SKM-1 treated with dmso at 0.1 percent for 144 hours (cell line): ENCODE data around the gene RPS6KA5.
A peak's percentile ranks its signal among the peaks of the same experiment; 100 is the strongest.
"Not testable (repeated sequence)": the region's sequence is repeated elsewhere in the genome, so short reads cannot be mapped to it uniquely, and the experiment has no call there.

Experiments
- DNase-seq: peaks from one replicate; lab custom pipeline; 2025; ENCODE audit not compliant: unreplicated experiment; lab: John Stamatoyannopoulos, UW

Gene RPS6KA5

DNA sequence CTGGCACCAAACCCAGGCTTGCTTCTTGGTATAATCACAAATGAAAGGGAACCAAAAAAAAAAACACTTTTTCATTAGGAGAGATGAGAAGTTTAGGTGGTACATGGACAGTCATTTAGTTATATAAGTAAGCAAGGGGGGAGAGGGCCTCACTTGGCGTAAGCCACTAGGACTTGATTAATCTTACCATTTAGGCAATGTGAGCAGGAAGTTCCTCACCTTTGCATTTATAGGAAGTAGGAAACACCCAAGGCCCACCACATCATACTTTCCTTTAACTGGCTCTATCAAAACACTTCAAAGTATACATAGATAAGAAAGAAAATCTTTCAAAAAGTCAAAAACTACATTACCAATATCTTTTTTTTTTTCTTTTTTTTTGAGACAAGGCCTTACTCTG is 6.7 kb upstream of the RPS6KA5 start:
- no peak for DNase-seq

DNA sequence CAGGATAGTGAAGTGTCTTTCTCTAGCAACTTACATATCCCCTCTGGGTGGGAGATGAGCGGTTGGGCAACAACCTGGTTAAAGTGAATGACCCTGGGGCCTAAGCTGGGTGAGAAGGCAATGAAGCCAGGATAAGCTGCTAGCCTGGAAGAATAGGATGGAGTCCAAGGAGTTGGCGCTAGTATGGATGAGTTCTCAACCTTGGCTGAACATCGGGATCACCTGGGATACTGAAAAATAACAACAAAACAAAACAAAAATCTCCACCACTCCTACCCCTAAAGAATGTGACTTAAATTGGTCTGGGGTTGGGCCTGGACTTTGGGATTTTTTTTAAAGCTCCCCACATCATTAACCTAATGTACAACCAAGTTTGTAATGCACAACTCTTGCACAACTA is 4.8 kb upstream of the RPS6KA5 start:
- DNase-seq: no peak

DNA sequence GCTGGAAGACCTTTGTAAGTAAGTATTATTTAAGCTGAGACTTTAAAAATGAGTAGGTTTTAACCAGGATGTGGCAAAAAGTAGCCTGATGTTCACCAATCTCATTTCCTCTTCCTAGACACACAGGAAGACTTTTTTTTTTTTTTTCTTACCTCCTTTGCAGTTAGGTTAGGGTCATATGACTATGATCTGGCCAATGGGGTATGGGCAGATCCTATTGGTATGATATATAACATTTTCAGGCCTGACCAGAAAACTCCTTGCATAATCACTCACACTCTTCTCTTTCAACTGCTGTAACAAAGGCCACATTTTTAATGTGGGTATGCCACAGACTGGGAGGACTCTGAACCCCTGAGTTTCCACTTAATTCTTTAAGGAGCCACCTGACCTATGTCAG is 2.7 kb upstream of the RPS6KA5 start:
- DNase-seq: peak; percentile 45

DNA sequence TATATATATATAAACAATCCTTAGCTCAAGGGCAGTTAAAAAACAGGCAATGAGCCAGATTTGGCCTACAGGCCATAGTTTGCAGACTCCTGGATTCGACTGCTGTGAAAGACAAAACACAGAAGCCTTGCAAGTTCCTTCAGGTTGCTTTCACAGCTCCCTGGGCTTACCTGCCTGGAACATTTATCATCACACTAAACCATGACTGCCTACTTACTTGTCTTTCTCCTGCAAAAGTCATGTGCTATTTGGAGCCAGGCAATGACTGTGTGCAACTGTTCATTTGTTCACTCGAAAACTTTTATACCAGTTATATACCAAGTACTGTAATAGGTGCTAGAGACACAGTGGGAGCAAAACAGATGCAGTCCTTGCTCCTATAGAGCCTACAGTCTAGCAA is 2.2 kb upstream of the RPS6KA5 start:
- no peak for DNase-seq

DNA sequence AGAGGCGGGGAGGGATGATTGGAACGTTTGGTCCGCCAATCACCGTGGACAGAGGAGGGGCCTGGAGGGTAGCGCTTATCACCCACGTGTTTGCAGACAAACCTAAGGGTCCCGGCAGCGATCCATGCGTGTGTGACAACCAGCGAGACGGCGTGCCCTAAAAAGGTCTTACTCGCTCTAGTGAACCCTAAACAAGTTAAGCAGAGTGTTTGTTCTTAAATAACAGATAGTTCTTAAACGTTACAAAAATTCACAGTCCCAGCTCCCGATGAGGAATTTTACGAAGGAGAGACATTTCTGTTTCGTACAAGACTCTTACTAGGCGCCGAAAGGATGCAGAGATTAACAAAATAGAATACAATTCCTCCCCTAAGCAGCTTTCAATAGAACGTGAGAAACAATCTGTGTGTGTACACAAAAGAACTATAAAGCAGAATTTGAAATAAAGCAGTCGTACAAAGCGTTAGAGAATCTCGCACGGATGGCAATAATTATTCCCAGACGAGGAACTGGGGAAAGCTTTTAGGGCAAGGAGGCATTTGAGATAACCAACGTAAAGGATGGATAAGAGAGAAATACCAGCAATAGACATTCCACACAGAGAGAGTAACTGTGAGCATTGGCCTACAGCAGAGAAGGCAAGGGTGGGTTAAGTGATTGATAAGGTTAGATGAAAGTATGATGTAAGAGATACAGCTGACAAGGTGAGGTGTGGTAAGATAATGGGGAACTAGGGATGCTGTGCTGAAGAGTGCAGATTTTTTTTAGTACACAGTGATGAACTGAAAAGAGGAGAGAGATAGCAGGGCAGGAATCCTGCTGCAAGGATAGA is 831 bp upstream of the RPS6KA5 start:
- DNase-seq: no peak

DNA sequence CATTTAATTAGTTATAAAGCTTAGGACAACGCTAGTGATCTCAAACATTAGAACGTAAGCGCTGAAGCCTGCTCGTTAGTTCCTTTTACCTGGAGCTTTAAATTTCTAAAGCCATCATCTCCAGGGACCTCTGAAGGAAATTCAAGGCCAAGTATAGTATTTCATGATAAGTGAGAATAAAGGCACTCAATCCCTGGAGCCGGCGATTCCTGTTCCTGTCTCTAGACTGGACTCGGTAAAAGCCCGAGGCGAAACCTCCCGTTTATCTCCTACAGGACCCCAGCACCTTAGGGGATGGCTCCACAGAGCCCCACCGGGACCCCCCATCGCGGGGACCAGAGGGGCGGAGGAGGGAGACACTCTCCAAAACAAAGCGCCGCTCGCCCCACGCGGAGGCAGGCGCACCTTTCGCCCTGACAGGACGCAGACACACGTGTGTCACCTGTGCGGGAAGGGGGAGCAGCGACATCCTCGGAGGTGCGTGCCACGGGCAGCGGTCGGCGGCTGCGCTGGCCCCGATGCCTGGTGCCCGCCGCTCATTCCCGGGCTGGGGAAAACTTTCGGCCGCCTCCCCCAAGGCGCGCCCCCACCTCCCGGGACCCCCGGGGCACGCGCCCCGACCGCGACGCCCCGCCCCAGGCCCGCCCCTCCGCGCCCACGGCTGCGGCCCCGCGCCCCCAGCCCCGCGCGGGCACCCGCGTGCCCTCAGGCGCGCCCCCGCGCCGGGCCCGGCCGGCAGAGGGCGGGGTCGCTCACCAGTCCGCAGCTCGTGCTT is 678 bp downstream of the RPS6KA5 start:
- no peak for DNase-seq

DNA sequence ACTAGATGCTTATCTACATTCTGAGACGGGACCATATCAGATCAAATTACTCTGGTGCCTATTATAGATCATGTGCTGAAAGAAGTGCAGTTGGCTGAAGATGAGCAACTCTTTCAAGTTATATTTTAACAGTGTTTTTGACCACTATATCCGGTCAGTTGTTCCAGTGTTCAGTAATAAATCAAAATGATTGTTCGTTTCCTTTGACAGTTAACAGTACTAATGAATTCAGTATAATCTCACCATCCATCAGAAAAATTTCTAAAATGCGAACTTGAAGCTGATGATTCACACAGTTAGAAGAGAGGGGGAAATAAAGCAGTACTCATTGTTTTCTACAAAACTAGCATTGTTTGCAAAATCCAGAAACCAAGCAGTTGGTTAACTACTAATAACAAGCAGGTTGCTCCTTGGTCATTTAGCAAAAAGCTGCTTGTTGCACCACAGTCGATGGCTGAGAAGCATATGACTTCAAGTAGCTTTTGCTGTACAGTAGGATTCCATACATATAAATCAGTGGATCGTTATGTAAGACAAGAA is 2.3 kb downstream of the RPS6KA5 start:
- no peak for DNase-seq

DNA sequence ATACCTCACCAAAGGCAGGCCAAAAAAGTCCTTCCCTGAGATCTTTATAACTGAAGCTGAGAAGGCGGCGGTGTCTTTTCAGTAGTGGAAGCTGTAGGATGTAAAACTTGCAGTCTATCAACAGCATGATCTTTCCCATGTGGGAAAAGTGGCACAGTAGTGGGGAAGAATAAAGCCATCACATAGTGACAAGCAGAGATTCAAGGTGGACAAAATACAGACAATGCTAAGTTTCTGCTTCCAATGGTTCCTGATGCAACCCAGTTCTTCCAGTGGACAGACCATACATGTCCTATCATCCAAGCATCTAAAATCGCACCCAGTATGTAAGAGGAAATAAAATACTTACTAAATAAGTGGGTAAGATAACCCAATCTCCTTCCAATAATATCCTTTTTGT is 4.1 kb downstream of the RPS6KA5 start:
- no peak for DNase-seq

DNA sequence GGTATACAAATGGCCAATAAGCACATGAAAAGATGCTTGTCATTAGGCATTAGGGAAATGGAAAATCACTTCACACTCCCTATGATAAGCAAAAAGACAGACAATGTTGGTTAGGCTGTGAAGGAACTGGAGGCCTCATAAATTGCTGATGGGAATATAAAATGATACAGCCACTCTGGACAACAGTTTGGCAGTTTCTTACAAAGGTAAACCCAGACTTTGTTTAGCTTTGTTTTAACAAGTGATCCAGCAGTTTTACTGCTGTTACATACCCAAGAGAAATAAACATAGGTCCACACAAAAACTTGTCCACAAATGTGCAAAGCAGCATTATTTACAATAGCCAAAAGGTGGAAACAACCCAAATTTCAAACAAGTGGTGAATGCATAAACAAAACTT is 5.4 kb downstream of the RPS6KA5 start:
- no peak for DNase-seq

DNA sequence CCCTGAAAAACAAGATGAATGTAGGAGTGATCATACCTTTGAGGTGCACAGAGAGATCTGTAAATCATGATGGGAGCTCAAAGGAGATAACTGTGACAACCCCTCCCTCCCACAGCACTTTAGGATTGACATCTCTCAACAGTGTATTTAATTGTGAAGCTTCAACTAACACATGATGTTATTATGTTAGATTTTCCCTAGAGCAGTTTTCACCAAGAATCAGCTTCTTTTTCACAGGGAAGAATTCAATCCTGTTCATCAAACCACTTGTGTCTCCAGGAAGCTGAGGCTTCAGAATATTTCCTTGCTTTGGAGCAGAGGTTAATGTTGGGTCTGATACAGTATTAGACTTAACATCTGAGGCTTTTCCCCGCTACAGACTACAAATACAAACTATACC is 11.8 kb downstream of the RPS6KA5 start:
- DNase-seq: no peak

DNA sequence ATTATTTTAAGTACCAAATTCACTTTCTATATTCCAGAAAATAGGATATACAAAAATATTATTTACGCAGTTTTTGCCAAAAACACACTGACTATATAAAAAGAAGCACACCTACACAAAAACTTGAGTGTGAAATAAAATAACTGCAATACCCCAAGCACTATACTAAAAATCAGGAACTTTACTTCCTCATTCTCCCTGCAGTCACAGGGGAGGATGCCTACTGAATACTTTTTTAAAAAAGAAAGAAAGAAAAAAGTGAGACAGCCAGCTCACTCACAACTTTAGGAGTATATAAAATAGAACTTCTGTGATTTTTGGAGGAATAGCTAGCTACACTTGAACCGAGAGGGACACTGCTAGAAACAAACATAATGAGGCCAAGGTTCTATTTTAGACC is 12.2 kb downstream of the RPS6KA5 start:
- no peak for DNase-seq

DNA sequence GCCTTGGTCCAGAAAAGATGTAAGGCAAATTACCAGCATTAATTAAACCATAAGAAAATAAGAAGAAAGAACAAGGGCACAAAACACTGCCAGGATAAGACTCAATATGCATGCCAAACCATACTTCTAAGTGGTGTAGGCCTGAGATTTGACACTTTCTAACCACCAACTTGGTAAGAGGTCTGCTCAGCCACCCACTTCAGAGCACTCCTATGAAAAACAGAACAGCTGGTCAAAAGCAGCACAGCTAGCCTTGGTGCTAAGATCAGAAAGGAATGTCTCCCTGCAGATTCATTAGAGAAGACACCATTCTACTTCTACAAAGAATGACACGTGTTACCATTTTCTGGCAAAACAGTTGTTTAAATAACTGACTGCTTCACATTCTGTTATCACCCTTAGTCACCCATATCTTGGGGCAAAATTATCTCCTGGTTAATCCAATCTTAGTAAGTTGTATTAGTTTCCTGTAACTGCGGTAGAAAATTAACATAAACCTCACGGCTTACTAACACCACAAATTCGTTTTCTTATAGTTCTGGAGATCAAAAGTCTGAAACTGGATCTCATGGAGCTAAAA is 13.2 kb downstream of the RPS6KA5 start:
- no peak for DNase-seq

DNA sequence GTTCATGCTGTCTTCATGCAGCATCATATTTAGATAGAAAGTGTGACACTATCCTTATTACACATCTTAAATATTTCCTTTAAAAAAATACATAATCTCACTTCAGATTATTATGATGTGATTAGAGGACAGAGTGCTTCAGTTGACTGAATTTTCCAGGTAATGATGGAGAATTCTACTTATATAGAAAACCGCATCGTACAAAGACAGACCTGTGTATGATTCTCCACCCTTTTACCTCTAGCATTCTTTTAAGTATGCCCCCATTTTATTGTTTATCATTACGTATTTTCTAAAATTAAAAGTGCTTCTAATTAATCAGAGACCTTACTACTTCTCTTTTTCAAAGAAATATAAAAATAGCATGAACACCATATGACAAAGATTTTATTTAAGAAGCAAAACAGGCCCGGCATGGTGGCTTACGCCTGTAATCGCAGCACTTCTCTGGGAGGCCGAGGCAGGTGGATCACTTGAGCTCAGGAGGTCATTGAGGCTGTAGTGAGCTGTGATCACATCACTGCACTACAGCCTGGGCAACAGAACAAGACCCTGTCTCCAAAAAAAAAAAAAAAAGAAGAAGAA is 13.9 kb downstream of the RPS6KA5 start:
- DNase-seq: no peak

DNA sequence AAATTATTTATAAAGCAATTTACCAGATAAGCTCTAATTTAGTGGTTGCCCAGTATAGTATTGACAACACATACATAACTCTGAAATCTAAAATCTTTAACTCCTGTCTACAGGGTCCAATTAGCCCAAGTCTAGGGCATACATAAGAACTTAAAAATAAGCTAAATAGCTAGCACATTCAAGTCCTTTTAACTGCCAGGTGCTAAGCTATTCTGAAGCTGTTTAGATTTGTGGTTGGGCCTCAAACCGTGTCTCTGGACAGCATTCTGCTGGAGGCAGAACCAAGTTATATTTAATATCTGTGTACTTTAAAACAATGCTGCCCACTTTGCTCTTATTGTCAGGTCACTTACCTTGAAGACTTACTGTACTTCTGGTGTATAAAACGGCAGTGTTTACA is 19.0 kb downstream of the RPS6KA5 start:
- DNase-seq: no peak

DNA sequence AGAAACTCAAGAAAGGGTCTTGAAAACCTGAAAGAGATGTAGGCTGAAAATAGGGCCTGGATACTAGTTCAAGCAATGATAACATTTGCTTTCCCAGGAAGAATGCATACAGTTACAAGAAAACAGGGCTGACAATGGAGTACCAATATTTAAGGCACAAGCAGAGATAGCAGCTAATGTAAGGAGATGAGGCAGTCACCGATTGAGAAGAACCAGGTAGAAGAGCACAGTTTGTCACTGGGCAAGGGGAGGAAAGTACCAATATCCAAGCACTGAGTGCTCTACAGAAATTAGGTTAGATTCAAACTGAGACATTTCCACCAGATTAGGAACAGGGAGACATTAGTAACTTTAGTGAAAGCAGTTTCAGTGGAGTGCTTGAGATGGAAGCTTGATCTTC is 19.9 kb downstream of the RPS6KA5 start:
- DNase-seq: no peak

DNA sequence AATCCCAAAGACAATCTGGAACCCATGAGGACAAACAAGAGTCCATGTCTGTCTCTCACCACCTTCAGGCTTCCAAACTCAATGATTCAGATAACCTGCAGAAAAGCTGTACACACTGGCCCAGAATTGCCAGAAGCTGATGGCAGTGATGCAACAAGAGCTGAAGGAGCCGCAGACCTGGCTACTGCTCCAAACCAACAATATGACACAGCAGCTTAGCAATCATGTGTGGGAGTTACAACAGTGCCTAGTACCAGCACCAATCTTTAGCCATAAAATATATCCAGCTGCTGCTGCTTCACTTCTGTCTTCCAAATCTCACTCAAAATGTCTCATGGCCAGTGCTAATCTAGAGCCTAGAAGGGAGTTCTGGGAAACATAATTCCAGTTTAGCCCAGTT is 22.0 kb downstream of the RPS6KA5 start:
- DNase-seq: no peak

DNA sequence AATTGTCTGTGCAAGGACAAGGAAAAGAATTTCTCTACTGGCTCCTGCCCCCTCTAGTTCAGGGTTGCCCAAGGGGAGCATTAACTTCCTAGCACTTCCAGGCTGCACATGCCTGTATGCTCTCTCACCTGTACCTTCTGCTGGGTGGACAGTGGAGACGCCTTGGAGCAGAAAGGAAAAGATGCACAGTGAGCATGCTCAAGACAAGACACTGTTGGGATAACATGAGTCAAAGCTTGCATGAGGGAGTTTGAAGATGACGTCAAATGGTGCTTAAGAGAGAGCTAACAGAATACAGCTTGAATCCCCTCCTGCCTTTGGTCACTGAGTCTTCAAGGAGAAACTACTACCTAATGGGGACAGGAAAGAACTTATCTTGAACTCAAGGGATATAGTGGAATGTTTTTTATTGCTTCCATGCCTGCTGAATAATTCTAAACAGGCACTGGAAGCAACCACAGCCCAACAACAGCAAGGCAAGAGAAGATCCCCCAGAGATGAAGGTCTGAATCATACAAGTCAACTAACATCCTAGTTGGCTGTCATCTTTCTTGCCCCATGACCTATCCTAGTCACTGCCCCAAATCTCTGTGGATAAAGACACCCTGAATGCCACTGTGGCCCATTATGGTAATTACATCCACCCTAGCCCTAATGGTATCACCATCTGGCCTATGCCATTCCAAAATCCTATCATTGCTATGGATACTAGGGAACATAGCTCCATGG is 23.5 kb downstream of the RPS6KA5 start:
- no peak for DNase-seq

DNA sequence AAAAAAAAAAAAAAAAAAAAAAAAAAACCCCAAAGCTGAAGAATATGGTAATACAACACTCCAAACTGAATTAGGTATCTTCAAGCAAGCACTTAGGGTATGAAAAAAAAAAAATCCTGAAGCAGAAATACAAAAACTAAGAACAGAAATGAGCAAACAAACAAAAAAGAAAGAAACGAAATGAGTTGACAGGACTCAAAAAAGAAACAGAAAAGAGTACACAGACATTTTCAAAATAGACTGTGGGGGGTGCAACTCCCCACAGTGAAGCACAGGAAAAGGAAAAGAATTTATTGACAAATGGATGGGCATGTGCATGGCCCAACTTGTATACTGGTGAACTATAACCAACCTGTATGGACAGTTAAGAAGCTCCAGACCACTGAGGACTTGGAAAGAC is 24.6 kb downstream of the RPS6KA5 start:
- no peak for DNase-seq

DNA sequence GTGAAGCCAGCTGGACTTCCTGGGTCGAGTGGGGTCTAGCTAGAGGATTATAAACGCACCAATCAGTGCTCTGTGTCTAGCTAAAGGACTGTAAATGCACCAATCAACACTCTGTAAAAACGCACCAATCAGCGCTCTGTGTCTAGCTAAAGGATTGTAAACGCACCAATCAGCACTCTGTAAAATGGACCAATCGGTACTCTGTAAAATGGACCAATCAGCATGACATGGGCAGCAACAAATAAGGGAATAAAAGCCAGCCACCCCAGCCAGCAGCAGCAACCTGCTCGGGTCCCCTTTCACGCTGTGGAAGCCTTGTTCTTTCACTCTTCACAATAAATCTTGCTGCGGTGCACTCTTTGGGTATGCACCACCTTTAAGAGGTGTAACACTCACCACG is 26.1 kb downstream of the RPS6KA5 start:
- DNase-seq: not testable (repeated sequence)

DNA sequence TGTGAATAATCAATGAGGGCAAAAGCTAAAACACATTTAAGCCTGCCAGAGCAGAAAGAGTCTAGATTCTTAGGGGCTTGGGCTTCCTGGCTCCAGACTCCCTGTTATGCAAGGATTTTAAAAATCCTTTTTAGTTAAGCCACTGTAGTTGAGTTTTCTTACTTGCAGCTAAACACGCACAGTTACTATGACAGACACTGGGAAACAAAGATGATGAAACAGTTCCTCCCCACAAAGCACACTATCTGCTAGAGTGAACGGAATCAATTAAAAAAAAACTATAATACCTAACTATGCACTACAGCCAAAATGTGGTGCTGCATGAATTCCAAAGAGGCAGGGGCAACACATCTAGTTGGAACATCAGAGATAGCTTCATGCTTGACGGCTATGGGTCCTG is 28.2 kb downstream of the RPS6KA5 start:
- DNase-seq: no peak

DNA sequence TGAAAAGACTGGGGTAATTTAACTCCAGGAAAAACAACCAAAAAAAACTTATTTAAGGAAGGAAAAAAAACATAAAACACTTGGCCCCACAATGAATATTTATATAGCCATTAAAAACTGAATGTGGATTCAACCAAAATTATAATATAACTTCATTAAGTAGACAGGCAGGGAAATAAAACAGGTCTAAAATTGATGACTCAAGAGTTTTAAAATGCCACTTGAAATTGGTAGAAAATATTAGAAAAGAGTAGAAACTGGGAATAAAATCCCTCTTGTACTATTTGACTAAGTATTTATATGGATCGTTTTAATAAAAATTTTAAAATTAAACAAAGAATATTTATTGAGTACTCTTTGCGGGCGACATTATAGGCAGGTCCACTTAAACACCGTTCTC is 28.8 kb downstream of the RPS6KA5 start:
- no peak for DNase-seq
